ENCODE results near the gene ARFGEF2.
"Not testable (repeated sequence)": the region's sequence is repeated elsewhere in the genome, so short reads cannot be mapped to it uniquely, and the experiment has no call there.

Gene ARFGEF2

DNA sequence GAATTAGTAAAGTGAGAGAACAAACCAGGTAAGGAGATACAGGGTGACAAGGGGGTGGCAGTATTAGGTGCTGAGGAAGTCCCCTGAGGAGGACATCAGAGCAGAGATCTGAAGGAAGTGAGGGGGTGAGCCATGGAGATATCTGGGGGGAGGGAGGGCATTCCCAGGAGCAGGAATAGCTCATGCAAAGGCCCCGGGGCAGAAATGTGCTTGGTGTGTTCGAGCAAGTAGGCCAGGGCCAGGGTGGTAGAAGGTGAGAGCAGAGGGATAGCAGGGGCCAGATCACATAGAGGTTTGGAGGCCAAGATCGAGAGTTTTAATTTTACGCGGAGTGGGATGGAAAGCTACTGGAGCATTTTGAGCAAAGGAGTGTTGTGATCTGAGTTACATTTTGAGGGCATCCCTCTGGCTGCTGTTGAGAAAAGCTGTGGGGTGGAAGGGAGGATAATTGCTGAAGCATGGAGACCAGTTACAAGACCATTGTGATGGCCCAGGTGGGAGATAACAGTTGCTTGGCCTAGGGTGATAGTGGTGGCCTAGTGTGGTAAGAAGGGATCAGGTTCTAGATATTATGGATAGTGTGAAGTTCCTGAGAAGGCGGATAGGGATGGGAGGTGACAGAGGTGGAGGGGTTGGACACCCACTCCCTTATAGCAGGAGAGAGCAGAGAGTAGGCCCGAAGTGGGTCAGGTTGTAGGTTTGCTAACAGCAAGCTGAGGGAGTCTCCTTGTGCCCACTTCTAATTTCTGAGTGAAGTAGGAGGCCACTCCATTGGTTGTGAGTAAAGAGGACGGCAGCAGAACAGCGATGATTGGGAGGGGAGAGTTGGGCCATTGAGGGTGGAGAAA lies 10.2 kb downstream of the ARFGEF2 start:
- no peak for DNase-seq

- no peak for DNase-seq
Measured at GRCh38 chr20:48932375-48932941, 10.9 kb downstream of the ARFGEF2 start.

- no peak for DNase-seq
Measured at GRCh38 chr20:48933017-48933766, 11.7 kb downstream of the ARFGEF2 start.

GRCh38 chr20:48934273-48934877 lies 12.9 kb downstream of the ARFGEF2 start:
- not testable (repeated sequence) for DNase-seq

GRCh38 chr20:48934966-48935365 lies 13.5 kb downstream of the ARFGEF2 start:
- not testable (repeated sequence) for DNase-seq

DNA sequence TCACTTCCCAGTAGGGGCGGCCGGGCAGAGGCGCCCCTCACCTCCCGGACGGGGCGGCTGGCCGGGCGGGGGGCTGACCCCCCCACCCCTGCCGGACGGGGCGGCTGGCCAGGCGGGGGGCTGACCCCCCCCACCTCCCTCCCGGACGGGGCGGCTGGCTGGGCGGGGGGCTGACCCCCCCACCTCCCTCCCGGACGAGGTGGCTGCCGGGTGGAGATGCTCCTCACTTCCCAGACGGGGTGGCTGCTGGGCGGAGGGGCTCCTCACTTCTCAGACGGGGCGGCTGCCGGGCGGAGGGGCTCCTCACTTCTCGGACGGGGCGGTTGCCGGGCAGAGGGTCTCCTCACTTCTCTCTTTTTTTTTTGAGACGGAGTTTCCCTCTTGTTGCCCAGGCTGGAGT lies 14.7 kb downstream of the ARFGEF2 start:
- not testable (repeated sequence) for DNase-seq

- DNase-seq: no peak
Measured at GRCh38 chr20:48937674-48938073, 16.2 kb downstream of the ARFGEF2 start.

DNA sequence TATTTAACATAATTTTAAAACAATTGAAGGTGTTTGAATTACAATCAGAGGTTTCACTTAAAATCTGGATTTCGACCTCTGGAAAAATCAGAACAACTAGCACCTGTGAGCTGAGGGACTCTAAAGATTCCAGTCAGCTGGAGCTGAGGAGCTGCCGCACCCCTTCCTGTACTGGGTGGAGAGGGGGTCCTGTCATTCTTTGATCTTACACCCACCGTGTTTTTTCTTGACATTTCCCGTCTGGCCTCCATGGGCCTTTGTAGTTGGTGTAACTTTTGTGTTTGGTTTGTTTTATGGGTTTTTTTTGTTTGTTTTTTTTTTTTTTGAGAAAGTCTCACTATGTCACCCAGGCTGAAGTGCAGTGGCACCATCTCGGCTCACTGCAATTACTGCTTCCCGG lies 17.2 kb downstream of the ARFGEF2 start:
- no peak for DNase-seq

GRCh38 chr20:48940170-48940569 lies 18.7 kb downstream of the ARFGEF2 start:
- DNase-seq: no peak

DNA sequence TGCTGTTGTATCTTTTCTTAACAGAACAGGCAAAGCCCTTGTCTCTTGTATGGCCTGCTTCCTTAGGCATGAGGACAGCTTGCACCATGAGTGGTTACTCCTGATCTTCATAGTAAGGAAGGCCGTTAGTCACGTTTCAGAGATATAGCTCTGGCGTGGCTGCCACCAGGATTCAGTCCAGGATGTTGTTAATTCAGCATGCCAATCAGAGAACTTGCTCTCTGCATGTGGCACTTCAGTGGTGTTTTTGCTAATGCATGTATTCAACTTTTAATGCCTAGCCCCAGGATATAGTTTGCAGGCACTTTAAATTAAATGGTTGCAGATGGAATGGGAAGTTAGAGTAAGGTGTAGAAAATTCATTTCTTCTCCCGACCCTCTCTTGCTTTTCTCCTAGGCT lies 20.0 kb downstream of the ARFGEF2 start:
- no peak for DNase-seq

DNA sequence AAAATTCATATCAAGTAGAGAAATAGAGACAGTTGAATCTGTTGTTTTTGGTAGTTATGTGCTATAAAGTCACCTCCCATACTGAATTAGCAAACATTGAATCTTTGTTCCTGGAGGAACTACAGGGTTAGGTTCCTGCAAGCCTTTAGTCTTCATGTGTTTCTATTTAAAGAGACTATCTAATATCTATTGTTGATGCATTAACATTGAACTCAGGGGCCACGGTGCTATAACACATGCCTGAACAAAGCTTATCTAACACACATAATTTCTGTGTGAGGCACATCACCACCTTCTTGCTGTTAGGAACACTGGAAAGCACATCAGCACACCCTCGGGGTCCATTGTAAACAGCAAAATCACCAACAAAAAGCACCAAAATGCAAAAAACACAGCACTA lies 21.2 kb downstream of the ARFGEF2 start:
- no peak for DNase-seq

GRCh38 chr20:48944663-48945297 lies 23.3 kb downstream of the ARFGEF2 start:
- no peak for DNase-seq

GRCh38 chr20:48945840-48946514 lies 24.5 kb downstream of the ARFGEF2 start:
- no peak for DNase-seq

GRCh38 chr20:48948612-48949011 lies 27.1 kb downstream of the ARFGEF2 start:
- no peak for DNase-seq

- DNase-seq: no peak
Measured at GRCh38 chr20:48949304-48950170, 28.0 kb downstream of the ARFGEF2 start.

DNA sequence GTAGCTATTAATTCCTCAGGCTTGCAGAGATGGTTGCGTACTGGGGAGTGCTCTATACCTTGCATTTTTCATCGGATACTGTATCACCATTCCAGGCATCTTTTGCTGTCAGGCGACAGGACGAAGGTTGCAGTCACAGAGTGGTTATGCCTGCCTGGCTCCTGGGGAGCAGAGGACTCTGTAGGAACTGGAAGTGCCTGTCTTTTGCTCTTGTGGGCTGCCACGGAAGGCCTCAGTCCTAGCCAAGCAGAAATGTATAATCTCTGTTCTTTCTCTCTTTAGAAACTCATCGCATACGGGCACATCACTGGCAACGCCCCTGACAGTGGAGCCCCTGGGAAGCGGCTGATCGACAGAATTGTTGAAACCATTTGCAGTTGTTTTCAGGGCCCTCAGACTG lies 29.5 kb downstream of the ARFGEF2 start:
- DNase-seq: no peak

DNA sequence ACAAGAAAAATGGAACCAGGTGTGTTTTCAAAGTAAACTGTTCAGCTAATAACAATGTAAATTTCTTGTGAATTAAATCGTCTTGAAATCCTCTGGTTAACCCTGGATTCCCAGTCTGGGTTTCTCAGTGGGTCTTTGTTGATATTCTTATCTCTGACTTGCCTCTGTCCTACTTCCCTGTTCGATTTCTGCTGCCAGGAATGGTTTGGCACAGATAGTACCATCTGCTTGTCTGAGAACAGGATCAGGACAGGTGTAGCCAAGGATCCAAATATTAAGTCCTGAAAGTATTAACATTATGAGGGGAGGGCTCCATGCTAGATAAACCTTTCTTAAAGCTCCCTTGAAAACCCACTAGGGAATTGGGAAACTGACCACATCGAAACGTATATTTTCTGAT lies 30.1 kb downstream of the ARFGEF2 start:
- no peak for DNase-seq

- DNase-seq: no peak
Measured at GRCh38 chr20:48952656-48953055, 31.1 kb downstream of the ARFGEF2 start.

DNA sequence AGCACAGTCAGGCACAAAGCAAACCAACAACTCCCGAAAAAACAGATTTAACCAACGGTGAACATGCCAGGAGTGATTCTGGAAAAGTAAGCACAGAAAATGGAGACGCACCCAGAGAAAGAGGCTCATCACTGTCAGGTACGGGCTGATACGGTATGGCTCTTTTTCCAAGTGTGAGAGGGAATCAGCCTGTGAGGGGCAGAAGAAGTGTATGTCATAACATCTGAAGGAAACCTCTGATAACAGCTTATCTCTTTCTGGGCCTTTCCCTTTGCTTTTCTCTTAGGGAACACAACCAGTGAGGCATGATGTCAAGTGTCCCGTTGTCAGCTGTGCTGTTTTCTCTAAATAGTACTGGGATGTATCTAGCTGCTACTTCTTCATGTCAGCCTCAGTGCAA lies 32.1 kb downstream of the ARFGEF2 start:
- no peak for DNase-seq

- no peak for DNase-seq
Measured at GRCh38 chr20:48956052-48956451, 34.5 kb downstream of the ARFGEF2 start.

GRCh38 chr20:48957053-48957481 lies 35.6 kb downstream of the ARFGEF2 start:
- no peak for DNase-seq
